OCI-LY7 (cell line): ENCODE data around the gene OR1J1. TPM values are rescaled to one million over a fixed set of nuclear protein-coding genes. Genes with fewer than 3 reads are reported as not detected.

Experiments used
- BruUV-seq: library from RNA; stranded (reverse); fragments of 400-500 nt; replicated peaks from 2 replicates; lab custom pipeline; 2021; lab: Mats Ljungman, UMichigan
- CTCF ChIA-PET: fragments of 300-600 bp; sonication (Branson Sonifier 250); formaldehyde crosslinking; loops from one replicate; lab custom pipeline; 2022; ENCODE audit warnings: antibody characterized with exemption; ENCODE audit not compliant: unreplicated experiment; lab: Charles Lee
- POLR2A ChIA-PET: fragments of 300-600 bp; sonication (Branson Sonifier 250); formaldehyde crosslinking; loops from one replicate; lab custom pipeline; 2022; ENCODE audit warnings: antibody characterized with exemption; lab: Charles Lee
- DNase-seq: peaks from one replicate; pipeline ENCODE4 v3.0.0-alpha.2; 2015; ENCODE audit warnings: low spot score
- H2AFZ ChIP-seq: fragments of 200-600 bp; sonication (generic), shearing (Covaris generic); 2 replicates; pipeline ENCODE4 v1.6.1; 2014; ENCODE audit warnings: mild to moderate bottlenecking, antibody characterized with exemption, low read length, moderate library complexity
- H3K27ac ChIP-seq: fragments of 200-600 bp; sonication (generic); 2 replicates; pipeline ENCODE4 v1.5.1; 2014; ENCODE audit warnings: mixed run types, low read depth, mild to moderate bottlenecking, moderate library complexity, low read length, inconsistent platforms; ENCODE audit not compliant: poor library complexity, severe bottlenecking
- H3K36me3 ChIP-seq: fragments of 200-600 bp; sonication (generic); 2 replicates; pipeline ENCODE4 v1.6.1; 2014; ENCODE audit warnings: mild to moderate bottlenecking, antibody characterized with exemption, low read length, moderate library complexity, mixed read lengths; ENCODE audit not compliant: insufficient read depth
- H3K4me1 ChIP-seq: fragments of 200-600 bp; sonication (generic); 2 replicates; pipeline ENCODE4 v1.5.1; 2014; ENCODE audit warnings: mild to moderate bottlenecking, low read length; ENCODE audit not compliant: insufficient read depth, poor library complexity, severe bottlenecking
- H3K4me2 ChIP-seq: fragments of 200-600 bp; sonication (generic); 2 replicates; pipeline ENCODE4 v1.6.1; 2014; ENCODE audit warnings: mild to moderate bottlenecking, low read length
- H3K4me3 ChIP-seq: fragments of 200-600 bp; sonication (generic); 2 replicates; pipeline ENCODE4 v1.5.1; 2014; ENCODE audit warnings: mild to moderate bottlenecking, low read depth, low read length; ENCODE audit not compliant: poor library complexity, severe bottlenecking
- H3K79me2 ChIP-seq: fragments of 200-600 bp; sonication (generic); 2 replicates; pipeline ENCODE4 v1.6.1; 2016; ENCODE audit warnings: low read depth, mild to moderate bottlenecking, low read length, moderate library complexity, mixed read lengths; ENCODE audit not compliant: insufficient read depth
- H3K9me2 ChIP-seq: fragments of 200-600 bp; sonication (generic); 2 replicates; pipeline ENCODE4 v1.6.1; 2016; ENCODE audit warnings: mild to moderate bottlenecking, low read length, mixed read lengths; ENCODE audit not compliant: insufficient read depth
- H3K9me3 ChIP-seq: fragments of 200-600 bp; sonication (generic); 2 replicates; pipeline ENCODE4 v1.6.1; 2014; ENCODE audit warnings: mild to moderate bottlenecking, mixed run types, low read length, mixed read lengths
- H4K20me1 ChIP-seq: fragments of 200-600 bp; sonication (generic); 2 replicates; pipeline ENCODE4 v1.6.1; 2014; ENCODE audit warnings: mild to moderate bottlenecking, antibody characterized with exemption, low read length, moderate library complexity, mixed read lengths; ENCODE audit not compliant: insufficient read depth
- CTCF ChIP-seq: fragments of 200-600 bp; sonication (generic); conservative IDR thresholded peaks from 2 replicates; pipeline ENCODE4 v1.5.1; 2014; ENCODE audit warnings: mild to moderate bottlenecking, antibody characterized with exemption, low read length, moderate library complexity, mixed read lengths
- EZH2phosphoT487 ChIP-seq: fragments of 200-600 bp; sonication (generic); IDR thresholded peaks from 2 replicates; pipeline ENCODE4 v1.6.1; 2018; ENCODE audit warnings: low read depth, borderline replicate concordance, mild to moderate bottlenecking, mixed run types, antibody characterized with exemption, low read length, moderate library complexity, mixed read lengths
- intact Hi-C: fragments of 100-400 bp; cut with micrococcal nuclease; formaldehyde crosslinking; loops from one replicate; pipeline ENCODE4 v1.10.0; 2022; ENCODE audit not compliant: unreplicated experiment
- total RNA-seq, 2 experiments: library from RNA; depleted of rRNA in 1 of 2; stranded (reverse); fragments of >200 nt in 1 of 2; shearing (Covaris generic) in 1 of 2; gene quantifications; 2 replicates each; pipeline ENCODE4 v1.2.3, GENCODE V29; 2014 to 2022

Gene OR1J1
- total RNA-seq, 2 experiments from 2014 or later = not detected

- Histone ChIP-seq H3K79me2 (no peaks in the 10 kb centered on the region), H3K9me3 (no peaks in the 10 kb centered on the region), H2AFZ (no peak overlapping the region), H3K4me2 (no peak overlapping the region), H3K4me1 (no peaks in the 10 kb centered on the region), H4K20me1 (no peaks in the 10 kb centered on the region), H3K4me3 (no peak overlapping the region), H3K27ac (no peak overlapping the region), H3K9me2 (no peaks in the 10 kb centered on the region), H3K36me3 (no peaks in the 10 kb centered on the region)
- no peak for DNase-seq
- TF ChIP-seq EZH2phosphoT487 = no peak
- TF ChIP-seq CTCF = no peak
- no TSS peak for BruUV-seq
- ChIA-PET CTCF (no interaction called here), POLR2A (interaction anchor here (0.6 kb wide), 1 partner anchor 1008 kb away, joined by 5 read pairs; no protein-coding TSS in a partner anchor)
- intact Hi-C loops = no loop called here
Measured at GRCh38 chr9:122474561-122474960, 3.2 kb downstream of the OR1J1 start.

GRCh38 chr9:122468735-122469134 is 9.0 kb downstream of the OR1J1 start:
- CTCF ChIA-PET = no interaction called here
- TF ChIP-seq CTCF (no peak), EZH2phosphoT487 (no peak)
- POLR2A ChIA-PET = no interaction called here
- Histone ChIP-seq H4K20me1 (no peaks in the 10 kb centered on the region), H3K79me2 (no peaks in the 10 kb centered on the region), H3K36me3 (no peaks in the 10 kb centered on the region), H2AFZ (no peak overlapping the region), H3K9me3 (no peaks in the 10 kb centered on the region), H3K27ac (no peak overlapping the region), H3K4me1 (peaks cover 4% of the 10 kb centered on the region), H3K9me2 (no peaks in the 10 kb centered on the region), H3K4me3 (no peak overlapping the region), H3K4me2 (no peak overlapping the region)
- BruUV-seq = no TSS peak
- intact Hi-C loops = loop anchor here (5.0 kb wide), 1 partner anchor 524 kb away; no protein-coding TSS in a partner anchor
- no peak for DNase-seq

- Histone ChIP-seq H3K4me2 (no peak overlapping the region), H4K20me1 (no peaks in the 10 kb centered on the region), H2AFZ (no peak overlapping the region), H3K4me3 (no peak overlapping the region), H3K27ac (no peak overlapping the region), H3K9me2 (no peaks in the 10 kb centered on the region), H3K9me3 (no peaks in the 10 kb centered on the region), H3K4me1 (peaks cover 4% of the 10 kb centered on the region), H3K79me2 (no peaks in the 10 kb centered on the region), H3K36me3 (no peaks in the 10 kb centered on the region)
- intact Hi-C loops = loop anchor here (5.0 kb wide), 1 partner anchor 526 kb away; no protein-coding TSS in a partner anchor
- CTCF ChIA-PET = no interaction called here
- POLR2A ChIA-PET = interaction anchor here (0.7 kb wide), 1 partner anchor 9 kb away, joined by 3 read pairs; no protein-coding TSS in a partner anchor
- DNase-seq = no peak
- TF ChIP-seq EZH2phosphoT487 (no peak), CTCF (no peak)
- BruUV-seq = no TSS peak
Measured at GRCh38 chr9:122466456-122466855, 11.3 kb downstream of the OR1J1 start.
